ENCODE measurements around the gene MEAF6.

The MEAF6 gene

GRCh38 chr1:37549341-37549740 lies 34.8 kb upstream of the MEAF6 start:
- no peak for TF ChIP-seq TAF1 (IDR thresholded peaks at IDR 0.05; ENCODE audit: borderline replicate concordance, insufficient read depth, low read length)
- no peak for TF ChIP-seq SIN3A (IDR thresholded peaks at IDR 0.05; ENCODE audit: borderline replicate concordance, insufficient read depth, low read length)
- TF ChIP-seq POLR2AphosphoS5 (IDR thresholded peaks at IDR 0.05; ENCODE audit: low read depth, low read length), result no peak
- TF ChIP-seq REST (IDR thresholded peaks at IDR 0.05; ENCODE audit: insufficient read depth in 1 of 2, low read depth in 2 of 2, low read length in 2 of 2), result no peak
- no peak for TF ChIP-seq FOXP2 (optimal IDR thresholded peaks at IDR 0.05; ENCODE audit: borderline replicate concordance, extremely low read depth, extremely low read length, insufficient read depth)

- TF ChIP-seq TAF1 (IDR thresholded peaks at IDR 0.05; ENCODE audit: borderline replicate concordance, insufficient read depth, low read length) (no peak), REST (IDR thresholded peaks at IDR 0.05; ENCODE audit: insufficient read depth in 1 of 2, low read depth in 2 of 2, low read length in 2 of 2) (no peak), SIN3A (IDR thresholded peaks at IDR 0.05; ENCODE audit: borderline replicate concordance, insufficient read depth, low read length) (no peak), POLR2AphosphoS5 (IDR thresholded peaks at IDR 0.05; ENCODE audit: low read depth, low read length) (no peak), FOXP2 (optimal IDR thresholded peaks at IDR 0.05; ENCODE audit: borderline replicate concordance, extremely low read depth, extremely low read length, insufficient read depth) (no peak)
Observed at GRCh38 chr1:37545019-37545418, 30.5 kb upstream of the MEAF6 start.

- TF ChIP-seq FOXP2 (optimal IDR thresholded peaks at IDR 0.05; ENCODE audit: borderline replicate concordance, extremely low read depth, extremely low read length, insufficient read depth) (no peak), TAF1 (IDR thresholded peaks at IDR 0.05; ENCODE audit: borderline replicate concordance, insufficient read depth, low read length) (no peak), SIN3A (IDR thresholded peaks at IDR 0.05; ENCODE audit: borderline replicate concordance, insufficient read depth, low read length) (no peak)
Observed at GRCh38 chr1:37544530-37544929, 30.0 kb upstream of the MEAF6 start.

- no peak for TF ChIP-seq REST (IDR thresholded peaks at IDR 0.05; ENCODE audit: insufficient read depth in 1 of 2, low read depth in 2 of 2, low read length in 2 of 2)
- no peak for TF ChIP-seq FOXP2 (optimal IDR thresholded peaks at IDR 0.05; ENCODE audit: borderline replicate concordance, extremely low read depth, extremely low read length, insufficient read depth)
- TF ChIP-seq POLR2AphosphoS5 (IDR thresholded peaks at IDR 0.05; ENCODE audit: low read depth, low read length), result no peak
- no peak for TF ChIP-seq TAF1 (IDR thresholded peaks at IDR 0.05; ENCODE audit: borderline replicate concordance, insufficient read depth, low read length)
- TF ChIP-seq SIN3A (IDR thresholded peaks at IDR 0.05; ENCODE audit: borderline replicate concordance, insufficient read depth, low read length), result no peak
Observed at GRCh38 chr1:37540036-37540785, 25.6 kb upstream of the MEAF6 start.

- no peak for TF ChIP-seq TAF1 (IDR thresholded peaks at IDR 0.05; ENCODE audit: borderline replicate concordance, insufficient read depth, low read length)
Observed at GRCh38 chr1:37537378-37537777, 22.8 kb upstream of the MEAF6 start.

- TF ChIP-seq SIN3A (IDR thresholded peaks at IDR 0.05; ENCODE audit: borderline replicate concordance, insufficient read depth, low read length) (no peak), REST (IDR thresholded peaks at IDR 0.05; ENCODE audit: insufficient read depth in 1 of 2, low read depth in 2 of 2, low read length in 2 of 2) (no peak), POLR2AphosphoS5 (IDR thresholded peaks at IDR 0.05; ENCODE audit: low read depth, low read length) (no peak), TAF1 (IDR thresholded peaks at IDR 0.05; ENCODE audit: borderline replicate concordance, insufficient read depth, low read length) (no peak), FOXP2 (optimal IDR thresholded peaks at IDR 0.05; ENCODE audit: borderline replicate concordance, extremely low read depth, extremely low read length, insufficient read depth) (no peak)
Observed at GRCh38 chr1:37533317-37534093, 18.9 kb upstream of the MEAF6 start.

Measured in PFSK-1 (cell line).